GM19023 (cell line): ENCODE results near the gene ZZZ3.
A peak's percentile ranks its signal among the peaks of the same experiment; 100 is the strongest.
"Not testable (repeated sequence)": the region's sequence is repeated elsewhere in the genome, so short reads cannot be mapped to it uniquely, and the experiment has no call there.

Experiments
- ATAC-seq: cut with Tn5 transposase; IDR thresholded peaks from one replicate; pipeline ENCODE4 v1.9.1; 2021; ENCODE audit warnings: mild to moderate bottlenecking, moderate library complexity; ENCODE audit not compliant: unreplicated experiment

Gene ZZZ3

GRCh38 chr1:77671836-77672235 lies 10.6 kb downstream of the ZZZ3 start:
- ATAC-seq = no peak

- no peak for ATAC-seq
Observed at GRCh38 chr1:77670330-77670729, 12.1 kb downstream of the ZZZ3 start.

GRCh38 chr1:77668924-77669449 lies 13.5 kb downstream of the ZZZ3 start:
- no peak for ATAC-seq

- no peak for ATAC-seq
Observed at GRCh38 chr1:77664939-77665516, 17.4 kb downstream of the ZZZ3 start.

- ATAC-seq = no peak
Observed at GRCh38 chr1:77661696-77662095, 20.8 kb downstream of the ZZZ3 start.

GRCh38 chr1:77659879-77660593 lies 22.4 kb downstream of the ZZZ3 start:
- no peak for ATAC-seq

- ATAC-seq = no peak
Observed at GRCh38 chr1:77658271-77658670, 24.2 kb downstream of the ZZZ3 start.

GRCh38 chr1:77655431-77655974 lies 27.0 kb downstream of the ZZZ3 start:
- peak; percentile 51 for ATAC-seq

GRCh38 chr1:77652970-77653516 lies 29.4 kb downstream of the ZZZ3 start:
- ATAC-seq = no peak

- no peak for ATAC-seq
Observed at GRCh38 chr1:77652268-77652667, 30.2 kb downstream of the ZZZ3 start.

- ATAC-seq = no peak
Observed at GRCh38 chr1:77649127-77649526, 33.3 kb downstream of the ZZZ3 start.

GRCh38 chr1:77646224-77646623 lies 36.2 kb downstream of the ZZZ3 start:
- ATAC-seq = not testable (repeated sequence)

- no peak for ATAC-seq
Observed at GRCh38 chr1:77643456-77643855, 39.0 kb downstream of the ZZZ3 start.

GRCh38 chr1:77642941-77643340 lies 39.5 kb downstream of the ZZZ3 start:
- no peak for ATAC-seq

GRCh38 chr1:77642196-77642595 lies 40.3 kb downstream of the ZZZ3 start:
- ATAC-seq = no peak

- ATAC-seq = no peak
Observed at GRCh38 chr1:77639557-77640069, 42.8 kb downstream of the ZZZ3 start.

GRCh38 chr1:77639056-77639455 lies 43.4 kb downstream of the ZZZ3 start:
- no peak for ATAC-seq

GRCh38 chr1:77636864-77637263 lies 45.6 kb downstream of the ZZZ3 start:
- ATAC-seq = no peak
